ENCODE data around the gene BMPER.

DNA sequence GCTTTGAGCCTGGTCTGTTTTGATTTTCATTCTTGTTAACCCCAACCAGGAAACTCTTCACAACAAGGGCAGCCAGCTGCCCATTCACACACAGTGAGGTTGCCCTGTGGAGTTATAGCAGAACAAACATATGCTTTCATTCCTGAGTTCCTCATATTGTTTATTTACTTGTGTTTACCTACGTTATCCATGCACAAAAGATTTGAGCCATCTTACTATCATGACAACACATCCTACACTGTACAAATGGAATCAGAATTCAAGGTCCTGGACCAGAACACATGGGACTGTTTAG lies 21.7 kb upstream of the BMPER start:
- no peak for TF ChIP-seq EZH2 (IDR thresholded peaks at IDR 0.05; ENCODE audit: insufficient read depth, poor library complexity, severe bottlenecking)
- no peak for TF ChIP-seq EZH2phosphoT487 (IDR thresholded peaks at IDR 0.05; ENCODE audit: insufficient read depth, low read depth)
